ENCODE measurements around the gene EME2.

The EME2 gene

DNA sequence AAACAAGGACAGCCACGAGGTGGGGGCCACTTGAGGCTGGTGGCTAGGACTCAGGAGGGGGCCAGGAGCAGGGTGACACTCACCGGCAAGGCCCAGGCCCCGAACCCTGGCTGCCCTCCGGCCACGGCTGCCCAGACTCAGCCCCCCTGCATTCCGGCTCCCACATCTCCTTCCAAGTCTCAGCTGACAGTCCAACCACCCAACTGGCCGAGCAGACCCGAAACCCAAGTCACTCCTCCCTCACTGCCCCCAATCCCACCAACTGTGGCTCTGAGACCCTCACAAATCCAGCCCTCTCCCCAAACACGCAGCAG is 44.6 kb downstream of the EME2 start:
- Histone ChIP-seq H3K4me3 (ENCODE audit: low read depth, low read length) (no peak overlapping the region), H3K9me3 (no peaks in the 10 kb centered on the region), H3K36me3 (peaks cover 17% of the 10 kb centered on the region), H3K27me3 (no peaks in the 10 kb centered on the region), H3K4me1 (no peaks in the 10 kb centered on the region)
- no peak for DNase-seq
- TF ChIP-seq, protein P1, sequence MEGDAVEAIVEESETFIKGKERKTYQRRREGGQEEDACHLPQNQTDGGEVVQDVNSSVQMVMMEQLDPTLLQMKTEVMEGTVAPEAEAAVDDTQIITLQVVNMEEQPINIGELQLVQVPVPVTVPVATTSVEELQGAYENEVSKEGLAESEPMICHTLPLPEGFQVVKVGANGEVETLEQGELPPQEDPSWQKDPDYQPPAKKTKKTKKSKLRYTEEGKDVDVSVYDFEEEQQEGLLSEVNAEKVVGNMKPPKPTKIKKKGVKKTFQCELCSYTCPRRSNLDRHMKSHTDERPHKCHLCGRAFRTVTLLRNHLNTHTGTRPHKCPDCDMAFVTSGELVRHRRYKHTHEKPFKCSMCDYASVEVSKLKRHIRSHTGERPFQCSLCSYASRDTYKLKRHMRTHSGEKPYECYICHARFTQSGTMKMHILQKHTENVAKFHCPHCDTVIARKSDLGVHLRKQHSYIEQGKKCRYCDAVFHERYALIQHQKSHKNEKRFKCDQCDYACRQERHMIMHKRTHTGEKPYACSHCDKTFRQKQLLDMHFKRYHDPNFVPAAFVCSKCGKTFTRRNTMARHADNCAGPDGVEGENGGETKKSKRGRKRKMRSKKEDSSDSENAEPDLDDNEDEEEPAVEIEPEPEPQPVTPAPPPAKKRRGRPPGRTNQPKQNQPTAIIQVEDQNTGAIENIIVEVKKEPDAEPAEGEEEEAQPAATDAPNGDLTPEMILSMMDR (IDR thresholded peaks at IDR 0.05; ENCODE audit: low read depth, low read length): no peak

DNA sequence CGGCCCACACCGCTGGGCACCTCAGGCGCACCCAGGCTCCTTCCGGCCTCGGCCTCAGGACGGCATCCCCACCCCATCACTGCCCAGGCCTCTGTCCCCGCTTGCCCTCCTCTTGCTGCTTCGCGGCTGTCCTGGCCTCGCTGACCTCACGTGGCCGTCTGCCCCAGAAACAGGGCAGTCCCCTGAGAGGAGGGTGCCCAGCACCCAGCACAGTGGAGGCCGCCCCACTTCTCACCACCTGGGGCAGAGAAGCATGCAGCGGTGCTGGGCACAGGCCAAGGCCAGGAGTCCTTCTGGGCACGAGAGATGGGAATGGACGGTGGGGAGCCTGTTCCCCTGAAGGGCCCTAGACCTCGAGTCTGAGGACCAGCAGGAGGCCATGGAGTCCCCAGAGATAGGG is 45.1 kb downstream of the EME2 start:
- peaks cover 17% of the 10 kb centered on the region for H3K36me3 ChIP-seq

DNA sequence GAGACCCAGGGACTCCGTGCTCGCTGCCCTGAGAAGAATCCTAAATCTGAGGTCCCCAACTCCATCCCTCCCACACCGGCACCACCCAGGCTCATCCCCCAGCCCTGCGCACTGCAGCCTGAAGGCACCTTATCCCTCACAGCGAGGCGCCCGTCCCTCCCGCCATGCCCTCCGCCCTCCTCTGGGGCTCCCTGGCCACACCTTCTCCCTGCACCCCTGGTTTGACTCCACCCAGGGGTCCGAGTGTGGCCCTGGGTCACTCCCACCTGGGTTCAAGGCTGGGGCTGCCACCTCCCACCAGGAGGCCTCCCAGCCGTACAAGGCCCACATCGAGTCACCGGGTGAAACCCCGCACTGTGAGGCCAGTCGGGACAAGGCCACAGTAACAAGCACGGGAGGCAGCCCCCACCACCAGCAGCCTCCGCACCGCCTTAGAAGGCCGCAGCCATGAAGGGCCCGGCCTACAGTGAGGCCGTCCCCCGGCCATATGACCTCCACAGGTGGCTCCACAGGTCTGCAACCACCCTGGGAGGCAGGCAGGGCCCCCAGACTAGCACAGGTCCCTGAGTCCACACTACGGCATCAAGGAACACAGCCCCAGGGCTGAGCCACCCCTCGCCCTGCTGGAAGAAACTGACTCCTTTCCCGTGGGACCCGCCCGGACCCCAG is 45.7 kb downstream of the EME2 start:
- no peaks in the 10 kb centered on the region for H3K4me1 ChIP-seq
- no peaks in the 10 kb centered on the region for H3K9me3 ChIP-seq
- no peak overlapping the region for H3K4me3 ChIP-seq (ENCODE audit: low read depth, low read length)
- no peak for DNase-seq
- H3K27me3 ChIP-seq: no peaks in the 10 kb centered on the region
- H3K36me3 ChIP-seq: peaks cover 17% of the 10 kb centered on the region
- TF ChIP-seq, protein P1 (IDR thresholded peaks at IDR 0.05; ENCODE audit: low read depth, low read length): no peak

More for the DNA sequence above, 45.1 kb downstream of the EME2 start:
- Histone ChIP-seq H3K4me1 (no peaks in the 10 kb centered on the region), H3K27me3 (no peaks in the 10 kb centered on the region), H3K9me3 (no peaks in the 10 kb centered on the region), H3K4me3 (ENCODE audit: low read depth, low read length) (no peak overlapping the region)
- no peak for DNase-seq
- TF ChIP-seq, protein P1 (IDR thresholded peaks at IDR 0.05; ENCODE audit: low read depth, low read length): no peak

DNA sequence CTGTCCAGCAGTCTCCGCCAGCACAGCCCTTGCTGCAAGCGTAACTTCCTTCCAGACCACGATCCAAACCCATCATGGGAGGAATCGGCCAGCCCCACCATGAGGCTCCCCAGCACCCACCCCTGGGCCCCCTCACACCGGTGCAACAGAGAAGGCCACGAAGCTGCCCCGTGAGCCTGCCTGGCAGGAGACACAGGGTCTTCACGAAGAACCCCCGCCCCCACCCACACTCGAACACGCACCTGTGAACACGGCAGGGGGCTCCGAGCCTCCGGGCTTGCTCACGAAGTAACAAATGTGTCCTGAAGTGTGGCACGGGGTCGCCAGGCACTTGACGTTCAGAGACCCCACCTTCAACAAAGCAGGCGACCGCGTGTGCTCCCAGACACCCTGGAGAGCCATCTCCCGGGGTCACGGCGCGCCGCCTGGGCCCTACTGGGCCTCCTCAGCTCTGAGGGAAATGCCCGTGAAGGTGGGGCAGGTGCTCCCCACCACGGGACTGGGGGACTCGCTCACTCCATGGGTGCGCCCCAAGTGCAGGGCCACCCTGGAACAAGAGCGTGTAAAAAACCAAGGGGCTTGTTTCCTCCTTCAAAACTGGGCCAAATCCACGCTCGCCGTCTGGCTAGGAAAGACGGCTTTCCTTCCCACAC is 46.4 kb downstream of the EME2 start:
- DNase-seq: no peak
- H3K4me3 ChIP-seq (ENCODE audit: low read depth, low read length): no peak overlapping the region
- TF ChIP-seq, protein P1 (IDR thresholded peaks at IDR 0.05; ENCODE audit: low read depth, low read length): no peak
- no peaks in the 10 kb centered on the region for H3K27me3 ChIP-seq
- no peaks in the 10 kb centered on the region for H3K4me1 ChIP-seq
- peaks cover 17% of the 10 kb centered on the region for H3K36me3 ChIP-seq
- H3K9me3 ChIP-seq: no peaks in the 10 kb centered on the region

DNA sequence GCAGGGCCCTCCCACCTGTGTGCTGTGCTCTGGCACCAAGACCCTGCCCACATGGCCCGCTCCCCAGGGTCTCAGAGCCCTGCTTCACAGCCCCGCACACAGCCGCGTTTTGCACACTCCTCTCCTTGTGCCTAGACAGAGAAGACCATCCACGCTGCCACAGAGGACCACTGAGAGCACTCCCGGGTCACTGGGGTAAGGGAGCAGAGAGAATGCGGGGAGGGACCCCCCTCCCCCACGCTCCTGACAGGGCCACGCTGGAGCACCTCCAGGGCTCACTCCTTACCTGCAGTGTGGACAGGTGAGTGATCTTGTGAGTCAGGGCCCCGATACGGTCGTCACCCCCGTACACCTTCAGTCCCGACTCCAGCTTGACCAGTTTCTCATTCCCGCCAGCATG is 47.0 kb downstream of the EME2 start:
- no peak for DNase-seq
- no peaks in the 10 kb centered on the region for H3K4me1 ChIP-seq
- TF ChIP-seq, protein P1 (IDR thresholded peaks at IDR 0.05; ENCODE audit: low read depth, low read length): no peak
- H3K4me3 ChIP-seq (ENCODE audit: low read depth, low read length): no peak overlapping the region
- no peaks in the 10 kb centered on the region for H3K9me3 ChIP-seq
- H3K36me3 ChIP-seq: peaks cover 17% of the 10 kb centered on the region
- no peaks in the 10 kb centered on the region for H3K27me3 ChIP-seq
